Caco-2 (cell line): ENCODE data around the gene PPP2R2D. TPM values are rescaled to one million over a fixed set of nuclear protein-coding genes. Genes with fewer than 3 reads are reported as not detected.

Experiments used
- BruUV-seq: library from RNA; stranded (reverse); fragments of 400-500 nt; replicated peaks from 2 replicates; lab custom pipeline; 2021; lab: Mats Ljungman, UMichigan
- CTCF ChIA-PET: fragments of 300-600 bp; sonication (Branson Sonifier 250); formaldehyde crosslinking; loops from one replicate; lab custom pipeline; 2022; ENCODE audit warnings: antibody characterized with exemption; lab: Charles Lee
- POLR2A ChIA-PET: fragments of 300-600 bp; sonication (Branson Sonifier 250); formaldehyde crosslinking; loops from one replicate; lab custom pipeline; 2022; ENCODE audit warnings: antibody characterized with exemption; lab: Charles Lee
- DNase-seq, 2 experiments: peaks; one replicate each; pipeline versions ENCODE4 v3.0.0 to v3.0.0-alpha.2; 2020 to 2022
- H3K27me3 ChIP-seq: replicated peaks from 2 replicates; pipeline ENCODE4 v1.6.0; 2011; ENCODE audit warnings: low read length; ENCODE audit not compliant: control insufficient read depth, insufficient read depth
- H3K36me3 ChIP-seq: 2 replicates; pipeline ENCODE4 v1.5.1; 2011; ENCODE audit warnings: low read length; ENCODE audit not compliant: control insufficient read depth, insufficient read depth
- H3K4me1 ChIP-seq: fragments of 250-450 bp; sonication (Bioruptor Pico); 2 replicates; pipeline ENCODE4 v1.5.1; 2020; ENCODE audit warnings: mild to moderate bottlenecking
- H3K4me3 ChIP-seq: 2 replicates; pipeline ENCODE4 v1.5.1; 2011; ENCODE audit warnings: low read depth, mild to moderate bottlenecking, control low read depth, low read length
- H3K9me3 ChIP-seq: fragments of 250-450 bp; sonication (Bioruptor Pico); 2 replicates; pipeline ENCODE4 v1.5.1; 2020; ENCODE audit warnings: mild to moderate bottlenecking, moderate library complexity
- H3K27ac Mint-ChIP-seq: one replicate; pipeline ENCODE4 v1.8.0; 2022; ENCODE audit warnings: mixed read lengths; ENCODE audit not compliant: unreplicated experiment
- H3K27me3 Mint-ChIP-seq: one replicate; pipeline ENCODE4 v1.8.0; 2022; ENCODE audit warnings: mixed read lengths; ENCODE audit not compliant: insufficient read depth, unreplicated experiment
- H3K36me3 Mint-ChIP-seq: one replicate; pipeline ENCODE4 v1.8.0; 2022; ENCODE audit warnings: mild to moderate bottlenecking, mixed read lengths; ENCODE audit not compliant: insufficient read depth, unreplicated experiment
- H3K4me1 Mint-ChIP-seq: one replicate; pipeline ENCODE4 v1.8.0; 2022; ENCODE audit warnings: low read depth, mixed read lengths; ENCODE audit not compliant: unreplicated experiment
- H3K4me3 Mint-ChIP-seq: one replicate; pipeline ENCODE4 v1.8.0; 2022; ENCODE audit warnings: mild to moderate bottlenecking, moderate library complexity, mixed read lengths; ENCODE audit not compliant: unreplicated experiment
- H3K9me3 Mint-ChIP-seq: one replicate; pipeline ENCODE4 v1.8.0; 2022; ENCODE audit warnings: mixed read lengths; ENCODE audit not compliant: unreplicated experiment
- intact Hi-C: fragments of 100-400 bp; cut with micrococcal nuclease; formaldehyde crosslinking; loops from one replicate; pipeline ENCODE4 v1.10.0; 2022; ENCODE audit not compliant: unreplicated experiment
- total RNA-seq: library from RNA; stranded (reverse); gene quantifications from 2 replicates; pipeline ENCODE4 v1.2.3, GENCODE V29; 2022
- TF ChIP-seq, protein P1 (sequence below), 2 experiments: fragments of 200-600 bp in 1 of 2; IDR thresholded peaks; 1 replicate in 1 of 2; 2 replicates in 1 of 2; pipeline versions ENCODE4 v1.5.1 to v1.8.0; 2011 to 2022; ENCODE audit warnings: antibody characterized with exemption in 1 of 2, control low read depth in 1 of 2, inconsistent platforms in 1 of 2, low read depth in 1 of 2, low read length in 1 of 2, mild to moderate bottlenecking in 1 of 2, moderate library complexity in 1 of 2; ENCODE audit not compliant: insufficient read depth in 1 of 2, severe bottlenecking in 1 of 2, unreplicated experiment in 1 of 2

The PPP2R2D gene
- total RNA-seq, 1 experiment from 2014 or later, result 34.4 TPM

DNA sequence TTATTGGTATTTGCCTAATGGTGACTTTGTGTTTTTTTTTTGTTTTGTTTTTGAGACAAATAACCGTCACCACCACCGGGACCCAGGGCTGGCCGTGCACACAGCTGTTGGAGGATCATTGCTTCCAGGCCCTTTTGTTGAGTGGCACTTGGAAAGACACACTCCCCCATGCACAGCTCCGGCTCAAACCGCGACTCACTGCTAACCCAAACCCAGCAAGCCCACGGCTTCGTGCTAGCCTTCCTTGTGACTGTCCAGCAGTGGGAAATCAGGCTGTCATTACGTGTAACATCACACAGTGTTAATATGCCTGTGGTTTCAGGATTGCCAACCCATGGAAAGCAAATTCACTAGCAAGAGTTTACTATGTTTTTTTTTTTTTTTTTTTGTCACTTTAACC, 63.5 kb downstream of the PPP2R2D start:
- H3K4me1 ChIP-seq, result no peaks in the 10 kb centered on the region
- H3K27me3 ChIP-seq, result no peaks in the 10 kb centered on the region
- Mint-ChIP-seq H3K27me3 (no peaks in the 10 kb centered on the region), H3K4me3 (no peak overlapping the region), H3K4me1 (no peaks in the 10 kb centered on the region), H3K27ac (no peak overlapping the region), H3K9me3 (no peaks in the 10 kb centered on the region), H3K36me3 (peaks cover 36% of the 10 kb centered on the region)
- BruUV-seq, result no TSS peak
- ChIA-PET CTCF (no interaction called here), POLR2A (no interaction called here)
- no peak overlapping the region for H3K4me3 ChIP-seq
- intact Hi-C loops, result no loop called here
- no peaks in the 10 kb centered on the region for H3K9me3 ChIP-seq
- DNase-seq, result no peak
- TF ChIP-seq, protein P1, sequence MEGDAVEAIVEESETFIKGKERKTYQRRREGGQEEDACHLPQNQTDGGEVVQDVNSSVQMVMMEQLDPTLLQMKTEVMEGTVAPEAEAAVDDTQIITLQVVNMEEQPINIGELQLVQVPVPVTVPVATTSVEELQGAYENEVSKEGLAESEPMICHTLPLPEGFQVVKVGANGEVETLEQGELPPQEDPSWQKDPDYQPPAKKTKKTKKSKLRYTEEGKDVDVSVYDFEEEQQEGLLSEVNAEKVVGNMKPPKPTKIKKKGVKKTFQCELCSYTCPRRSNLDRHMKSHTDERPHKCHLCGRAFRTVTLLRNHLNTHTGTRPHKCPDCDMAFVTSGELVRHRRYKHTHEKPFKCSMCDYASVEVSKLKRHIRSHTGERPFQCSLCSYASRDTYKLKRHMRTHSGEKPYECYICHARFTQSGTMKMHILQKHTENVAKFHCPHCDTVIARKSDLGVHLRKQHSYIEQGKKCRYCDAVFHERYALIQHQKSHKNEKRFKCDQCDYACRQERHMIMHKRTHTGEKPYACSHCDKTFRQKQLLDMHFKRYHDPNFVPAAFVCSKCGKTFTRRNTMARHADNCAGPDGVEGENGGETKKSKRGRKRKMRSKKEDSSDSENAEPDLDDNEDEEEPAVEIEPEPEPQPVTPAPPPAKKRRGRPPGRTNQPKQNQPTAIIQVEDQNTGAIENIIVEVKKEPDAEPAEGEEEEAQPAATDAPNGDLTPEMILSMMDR (IDR thresholded peaks at IDR 0.05; ENCODE audit: insufficient read depth in 1 of 2, low read depth in 1 of 2, low read length in 1 of 2, severe bottlenecking in 1 of 2, unreplicated experiment in 1 of 2), result no peak
- 0 out of 2 replicates have a peak, but pooled peaks cover 1% of the 10 kb centered on the region for H3K36me3 ChIP-seq

DNA sequence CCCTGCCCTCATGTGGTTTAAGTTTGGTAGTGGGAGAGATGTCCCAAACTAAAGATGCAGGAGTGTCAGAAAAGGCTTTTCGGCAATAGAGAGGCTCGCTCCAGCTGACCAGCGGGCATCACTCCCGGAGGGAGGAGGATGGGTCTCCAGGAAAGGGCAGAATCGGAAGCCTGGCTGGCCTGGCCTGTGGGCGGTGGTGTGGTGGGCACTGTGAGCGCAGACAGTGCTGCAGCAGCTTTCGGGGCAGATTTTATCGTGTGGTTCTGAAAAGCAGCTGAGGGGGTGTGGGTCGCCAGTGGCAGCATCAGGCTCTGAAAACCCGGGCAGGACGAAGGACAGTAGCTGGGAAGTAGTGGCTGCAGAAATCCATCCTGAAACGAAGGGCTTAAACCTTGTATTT, 68.1 kb downstream of the PPP2R2D start:
- CTCF ChIA-PET, result interaction anchor here (0.9 kb wide), 1 partner anchor 54 kb away, joined by 5 read pairs; no protein-coding TSS in a partner anchor
- Histone ChIP-seq H3K36me3 (0 out of 2 replicates have a peak, but pooled peaks cover 1% of the 10 kb centered on the region), H3K4me3 (no peak overlapping the region), H3K27me3 (no peaks in the 10 kb centered on the region), H3K4me1 (no peaks in the 10 kb centered on the region), H3K9me3 (no peaks in the 10 kb centered on the region)
- BruUV-seq, result no TSS peak
- H3K27ac Mint-ChIP-seq, result no peak overlapping the region
- no peaks in the 10 kb centered on the region for H3K9me3 Mint-ChIP-seq
- peaks cover 46% of the 10 kb centered on the region for H3K36me3 Mint-ChIP-seq
- H3K4me1 Mint-ChIP-seq, result peaks cover 9% of the 10 kb centered on the region
- POLR2A ChIA-PET, result no interaction called here
- H3K27me3 Mint-ChIP-seq, result no peaks in the 10 kb centered on the region
- no peak overlapping the region for H3K4me3 Mint-ChIP-seq
- TF ChIP-seq, protein P1 (IDR thresholded peaks at IDR 0.05; ENCODE audit: insufficient read depth in 1 of 2, low read depth in 1 of 2, low read length in 1 of 2, severe bottlenecking in 1 of 2, unreplicated experiment in 1 of 2), result no peak
- no peak for DNase-seq
- intact Hi-C loops, result no loop called here

DNA sequence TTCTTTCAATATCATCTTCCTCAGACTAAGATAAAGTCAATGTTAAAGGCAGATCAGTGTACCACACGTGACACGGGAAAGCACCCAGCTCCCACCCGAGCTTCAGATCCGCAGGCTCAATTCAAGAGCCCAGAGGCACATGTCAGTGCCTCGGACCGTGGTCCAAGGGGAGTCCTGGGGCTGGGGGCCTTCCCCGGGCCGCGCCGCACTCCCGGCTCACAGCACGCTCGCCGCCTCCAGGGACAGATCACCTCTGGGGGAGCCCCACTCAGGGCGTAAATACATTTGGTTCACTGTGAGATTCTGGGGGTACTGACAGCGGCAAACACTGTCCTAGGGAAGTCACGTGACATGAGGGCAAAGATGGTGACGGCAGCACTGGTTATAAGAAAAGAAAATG, 70.1 kb downstream of the PPP2R2D start:
- no peak for DNase-seq
- intact Hi-C loops, result no loop called here
- Mint-ChIP-seq H3K4me3 (no peak overlapping the region), H3K9me3 (no peaks in the 10 kb centered on the region), H3K36me3 (peaks cover 47% of the 10 kb centered on the region), H3K27ac (no peak overlapping the region), H3K4me1 (peaks cover 9% of the 10 kb centered on the region), H3K27me3 (no peaks in the 10 kb centered on the region)
- Histone ChIP-seq H3K9me3 (no peaks in the 10 kb centered on the region), H3K4me1 (no peaks in the 10 kb centered on the region), H3K36me3 (0 out of 2 replicates have a peak, but pooled peaks cover 1% of the 10 kb centered on the region), H3K4me3 (no peak overlapping the region), H3K27me3 (no peaks in the 10 kb centered on the region)
- ChIA-PET POLR2A (no interaction called here), CTCF (no interaction called here)
- no TSS peak for BruUV-seq
- TF ChIP-seq, protein P1 (IDR thresholded peaks at IDR 0.05; ENCODE audit: insufficient read depth in 1 of 2, low read depth in 1 of 2, low read length in 1 of 2, severe bottlenecking in 1 of 2, unreplicated experiment in 1 of 2), result no peak
